ENCODE data around the gene KRTAP17-1.

DNA sequence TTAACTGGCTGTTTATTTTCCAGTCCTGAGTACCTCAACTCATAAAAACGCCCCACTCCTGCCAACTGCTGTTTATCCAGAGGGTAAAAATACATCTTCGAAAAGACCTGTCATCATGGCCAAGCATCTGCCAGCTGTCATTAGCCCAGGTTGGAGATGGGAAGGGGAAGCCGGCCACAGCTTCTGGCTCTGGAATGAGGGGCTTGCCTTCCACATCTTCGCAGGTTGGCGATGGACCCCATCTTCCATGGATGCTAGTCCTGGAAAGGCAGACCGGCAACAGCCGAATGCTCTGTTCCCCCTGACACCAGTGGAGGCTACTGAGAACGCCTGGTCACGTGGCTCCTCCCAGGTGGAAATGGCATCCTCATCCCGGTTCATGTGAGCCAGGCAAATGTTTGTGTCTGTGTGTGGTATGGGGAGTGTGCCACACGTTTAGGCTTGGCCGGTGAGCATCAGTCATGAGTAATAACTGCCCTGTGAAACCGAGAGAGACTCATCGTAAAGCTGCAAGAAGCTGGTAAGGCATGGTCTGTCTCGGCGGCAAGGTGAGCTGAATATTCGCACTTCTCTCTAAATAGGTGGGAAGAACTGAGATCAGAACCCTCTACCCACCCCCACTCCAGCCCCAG lies 420 bp upstream of the KRTAP17-1 start:
- TF ChIP-seq, protein P1, sequence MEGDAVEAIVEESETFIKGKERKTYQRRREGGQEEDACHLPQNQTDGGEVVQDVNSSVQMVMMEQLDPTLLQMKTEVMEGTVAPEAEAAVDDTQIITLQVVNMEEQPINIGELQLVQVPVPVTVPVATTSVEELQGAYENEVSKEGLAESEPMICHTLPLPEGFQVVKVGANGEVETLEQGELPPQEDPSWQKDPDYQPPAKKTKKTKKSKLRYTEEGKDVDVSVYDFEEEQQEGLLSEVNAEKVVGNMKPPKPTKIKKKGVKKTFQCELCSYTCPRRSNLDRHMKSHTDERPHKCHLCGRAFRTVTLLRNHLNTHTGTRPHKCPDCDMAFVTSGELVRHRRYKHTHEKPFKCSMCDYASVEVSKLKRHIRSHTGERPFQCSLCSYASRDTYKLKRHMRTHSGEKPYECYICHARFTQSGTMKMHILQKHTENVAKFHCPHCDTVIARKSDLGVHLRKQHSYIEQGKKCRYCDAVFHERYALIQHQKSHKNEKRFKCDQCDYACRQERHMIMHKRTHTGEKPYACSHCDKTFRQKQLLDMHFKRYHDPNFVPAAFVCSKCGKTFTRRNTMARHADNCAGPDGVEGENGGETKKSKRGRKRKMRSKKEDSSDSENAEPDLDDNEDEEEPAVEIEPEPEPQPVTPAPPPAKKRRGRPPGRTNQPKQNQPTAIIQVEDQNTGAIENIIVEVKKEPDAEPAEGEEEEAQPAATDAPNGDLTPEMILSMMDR (IDR thresholded peaks at IDR 0.05) = no peak
- no peak for TF ChIP-seq POLR2AphosphoS5 (IDR thresholded peaks at IDR 0.05)
- TF ChIP-seq POLR2A (IDR thresholded peaks at IDR 0.05; ENCODE audit: low read depth) = no peak
